Pons (tissue), 1 donor: Measurements from ENCODE around the gene GHRHR.

Experiments used
- DNase-seq: peaks from one replicate; pipeline ENCODE4 v3.0.0-alpha.2; 2016; ENCODE audit warnings: low spot score

Gene GHRHR

GRCh38 chr7:30928254-30928872, 35.4 kb upstream of the GHRHR start:
- DNase-seq = no peak

- no peak for DNase-seq
Measured at GRCh38 chr7:30929686-30930085, 34.1 kb upstream of the GHRHR start.

GRCh38 chr7:30930621-30931020, 33.1 kb upstream of the GHRHR start:
- no peak for DNase-seq

GRCh38 chr7:30931161-30931928, 32.4 kb upstream of the GHRHR start:
- no peak for DNase-seq

GRCh38 chr7:30931929-30932540, 31.7 kb upstream of the GHRHR start:
- no peak for DNase-seq

- DNase-seq = no peak
Measured at GRCh38 chr7:30932562-30932961, 31.2 kb upstream of the GHRHR start.

GRCh38 chr7:30933124-30933974, 30.4 kb upstream of the GHRHR start:
- no peak for DNase-seq

DNA sequence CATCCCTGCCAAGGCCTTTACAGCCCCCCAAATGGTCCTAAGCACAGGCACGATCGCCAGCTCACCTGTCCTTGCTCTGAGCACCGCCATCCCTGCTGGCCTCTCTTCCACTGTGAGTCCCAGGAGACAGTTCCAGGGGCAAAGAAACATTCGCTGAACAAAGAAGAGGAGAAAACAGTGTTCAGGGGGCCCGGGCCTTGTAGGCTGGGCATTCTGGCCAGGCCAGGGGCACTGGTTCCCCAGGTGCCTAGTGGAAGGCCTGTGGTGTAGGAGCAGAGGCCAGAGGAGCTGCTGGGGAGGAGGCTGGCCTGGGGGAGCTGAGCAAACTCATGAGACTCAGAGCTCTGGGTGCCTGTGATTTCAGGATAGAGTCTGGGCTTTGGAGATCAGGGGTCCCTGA, 29.5 kb upstream of the GHRHR start:
- no peak for DNase-seq

DNA sequence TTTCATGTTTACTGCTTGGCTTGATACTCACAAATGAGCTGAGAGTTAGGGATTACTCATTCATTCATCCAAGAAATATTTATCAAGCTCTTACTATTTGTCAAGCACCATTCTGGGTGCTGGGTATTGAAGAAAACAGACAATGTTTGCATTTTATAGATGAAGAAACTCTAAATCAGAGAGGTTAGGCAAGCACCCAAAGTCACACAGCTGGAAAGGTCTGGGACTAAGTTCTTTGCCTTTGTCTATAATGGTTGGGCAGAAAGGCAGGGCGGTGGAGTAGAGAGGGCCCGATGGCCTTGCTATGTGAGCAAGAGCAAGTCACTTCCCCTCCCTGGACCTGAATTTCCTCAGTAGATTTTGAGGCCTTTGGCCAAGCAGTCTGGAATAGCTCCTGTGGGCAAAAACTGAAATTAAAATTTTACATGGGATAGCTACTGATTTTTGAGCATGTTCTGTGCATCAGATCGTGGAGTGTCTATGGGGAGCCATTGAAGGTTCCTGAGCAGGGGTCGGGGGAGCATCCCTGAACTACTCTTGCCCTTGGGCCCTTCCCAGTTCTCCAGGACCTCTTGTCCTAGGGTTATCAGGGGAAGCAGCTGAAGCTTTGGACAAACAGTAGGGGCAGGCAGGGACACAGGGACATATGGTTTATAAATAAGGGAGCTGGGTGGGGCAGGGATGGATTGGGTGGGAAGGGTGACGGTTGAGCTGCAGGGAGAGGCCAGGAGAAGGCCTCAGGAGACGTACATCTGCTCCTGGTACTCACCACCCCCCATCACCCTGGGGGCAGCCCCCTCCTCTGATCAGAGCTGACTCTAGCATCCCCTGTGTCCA, 28.8 kb upstream of the GHRHR start:
- DNase-seq = no peak

- no peak for DNase-seq
Measured at GRCh38 chr7:30935569-30935877, 28.2 kb upstream of the GHRHR start.

- no peak for DNase-seq
Measured at GRCh38 chr7:30936650-30937245, 27.0 kb upstream of the GHRHR start.

- no peak for DNase-seq
Measured at GRCh38 chr7:30937416-30937815, 26.3 kb upstream of the GHRHR start.

GRCh38 chr7:30938435-30939316, 25.1 kb upstream of the GHRHR start:
- DNase-seq = no peak

GRCh38 chr7:30941582-30942323, 22.0 kb upstream of the GHRHR start:
- no peak for DNase-seq

- no peak for DNase-seq
Measured at GRCh38 chr7:30950197-30950596, 13.6 kb upstream of the GHRHR start.

GRCh38 chr7:30954914-30955313, 8.8 kb upstream of the GHRHR start:
- no peak for DNase-seq

DNA sequence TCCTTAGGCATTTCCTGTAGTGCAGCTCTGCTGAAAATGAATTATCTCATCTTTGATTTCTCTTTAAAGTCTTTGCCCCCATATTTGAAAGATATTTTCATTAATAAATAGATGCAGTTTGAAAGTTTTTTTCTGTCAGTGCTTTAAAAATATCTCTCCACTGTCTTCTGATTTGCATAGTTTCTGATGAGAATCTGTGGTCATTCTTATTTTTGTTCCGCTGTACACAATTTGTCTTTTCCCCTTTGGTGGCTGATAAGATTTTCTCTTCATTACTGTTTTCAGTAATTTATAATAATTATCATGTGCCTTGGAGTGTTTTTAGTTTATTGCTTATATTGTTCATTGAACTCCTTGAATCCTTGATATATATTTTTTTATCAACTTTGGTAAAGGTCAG, 7.0 kb upstream of the GHRHR start:
- no peak for DNase-seq

DNA sequence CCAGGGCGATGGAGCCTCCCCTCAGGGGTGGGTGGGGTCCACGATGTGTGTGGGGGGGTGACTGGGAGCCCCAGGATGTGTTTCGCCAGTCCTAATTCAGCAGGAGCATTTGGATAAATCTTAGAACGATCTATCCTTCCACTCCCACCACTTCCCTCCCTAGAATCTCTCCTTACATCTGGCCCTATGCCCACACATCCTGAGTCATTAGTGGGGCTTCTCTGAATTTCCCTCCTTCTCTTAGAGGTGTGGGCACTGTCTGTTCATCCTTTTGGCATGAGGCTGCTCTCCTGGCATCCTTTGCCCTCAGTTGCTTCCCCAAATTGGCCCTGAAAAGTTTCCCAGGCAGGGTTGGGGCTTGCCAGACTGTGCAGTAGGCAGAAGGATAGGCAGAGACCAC, 1.6 kb downstream of the GHRHR start:
- DNase-seq = no peak

- DNase-seq = no peak
Measured at GRCh38 chr7:30965883-30966282, 2.1 kb downstream of the GHRHR start.

- DNase-seq = no peak
Measured at GRCh38 chr7:30968294-30968693, 4.5 kb downstream of the GHRHR start.
